NCI-H774 (cell line): ENCODE results near the gene TIMM44.
A peak's percentile ranks its signal among the peaks of the same experiment; 100 is the strongest.

Source experiments
- DNase-seq: peaks from one replicate; lab custom pipeline; 2025; lab: John Stamatoyannopoulos, UW

The TIMM44 gene

GRCh38 chr19:7943444-7944176 is at the start of gene TIMM44:
Gene TIMM44 (minus strand): TSS chr19:7943666. CDS start chr19:7943651, 15 bp downstream.
- DNase-seq: peak; percentile 99

- peak; percentile 19 for DNase-seq
These were observed 49.1 kb upstream of the TIMM44 start for GRCh38 chr19:7992575-7992974.

GRCh38 chr19:7989071-7989575 is 45.7 kb upstream of the TIMM44 start:
- no peak for DNase-seq

- DNase-seq: no peak
These were observed 44.8 kb upstream of the TIMM44 start for GRCh38 chr19:7988307-7988706.

- DNase-seq: no peak
These were observed 43.8 kb upstream of the TIMM44 start for GRCh38 chr19:7987114-7987768.

- DNase-seq: no peak
These were observed 43.1 kb upstream of the TIMM44 start for GRCh38 chr19:7986321-7987113.

- no peak for DNase-seq
These were observed 42.0 kb upstream of the TIMM44 start for GRCh38 chr19:7985481-7985911.

GRCh38 chr19:7983995-7984837 is 40.8 kb upstream of the TIMM44 start:
- no peak for DNase-seq

GRCh38 chr19:7983286-7983950 is 40.0 kb upstream of the TIMM44 start:
- no peak for DNase-seq

- DNase-seq: no peak
These were observed 39.2 kb upstream of the TIMM44 start for GRCh38 chr19:7982651-7983099.

- no peak for DNase-seq
These were observed 38.6 kb upstream of the TIMM44 start for GRCh38 chr19:7982103-7982502.

- no peak for DNase-seq
These were observed 38.2 kb upstream of the TIMM44 start for GRCh38 chr19:7981661-7982060.

- DNase-seq: no peak
These were observed 37.7 kb upstream of the TIMM44 start for GRCh38 chr19:7981199-7981598.

GRCh38 chr19:7980635-7981121 is 37.2 kb upstream of the TIMM44 start:
- DNase-seq: no peak

GRCh38 chr19:7980168-7980567 is 36.7 kb upstream of the TIMM44 start:
- no peak for DNase-seq

- no peak for DNase-seq
These were observed 36.1 kb upstream of the TIMM44 start for GRCh38 chr19:7979559-7979958.

- DNase-seq: no peak
These were observed 35.5 kb upstream of the TIMM44 start for GRCh38 chr19:7979011-7979410.

- DNase-seq: no peak
These were observed 34.8 kb upstream of the TIMM44 start for GRCh38 chr19:7978179-7978825.

- no peak for DNase-seq
These were observed 34.2 kb upstream of the TIMM44 start for GRCh38 chr19:7977723-7978040.

GRCh38 chr19:7977021-7977722 is 33.7 kb upstream of the TIMM44 start:
- no peak for DNase-seq
